Neutrophil (primary cell): Measurements from ENCODE around the gene PLCB4.

Experiments
- H3K27ac ChIP-seq: fragments of 200-600 bp; sonication (generic); 2 replicates; pipeline ENCODE4 v1.5.1; 2016; ENCODE audit warnings: mild to moderate bottlenecking, moderate library complexity
- H3K27me3 ChIP-seq: fragments of 200-600 bp; sonication (generic); 2 replicates; pipeline ENCODE4 v1.6.0; 2016; ENCODE audit warnings: mild to moderate bottlenecking
- H3K36me3 ChIP-seq: fragments of 200-600 bp; sonication (generic); 2 replicates; pipeline ENCODE4 v1.5.1; 2017
- H3K4me1 ChIP-seq, 2 experiments: fragments of 200-600 bp in 1 of 2; sonication (generic) in 1 of 2; 1 replicate in 1 of 2; 2 replicates in 1 of 2; pipeline versions ENCODE4 v1.5.1 to v1.6.1; 2013 to 2016; ENCODE audit warnings: low read depth in 1 of 2, low read length in 1 of 2, mild to moderate bottlenecking in 1 of 2, moderate library complexity in 1 of 2; ENCODE audit not compliant: control insufficient read depth in 1 of 2, insufficient read depth in 1 of 2
- H3K4me3 ChIP-seq, 2 experiments: fragments of 200-600 bp in 1 of 2; sonication (generic) in 1 of 2; 1 replicate in 1 of 2; 2 replicates in 1 of 2; pipeline ENCODE4 v1.5.1; 2013 to 2016; ENCODE audit warnings: low read depth in 1 of 2, low read length in 1 of 2, mild to moderate bottlenecking in 1 of 2, moderate library complexity in 1 of 2
- H3K9me3 ChIP-seq: fragments of 200-600 bp; sonication (generic); 2 replicates; pipeline ENCODE4 v1.5.1; 2016
- CTCF ChIP-seq: fragments of 200-600 bp; sonication (generic); IDR thresholded peaks from 2 replicates; pipeline ENCODE4 v1.5.1; 2016; ENCODE audit warnings: antibody characterized with exemption

Gene PLCB4

GRCh38 chr20:9490161-9490560 is 421.3 kb downstream of the PLCB4 start:
- Histone ChIP-seq H3K36me3 (no peaks in the 10 kb centered on the region), H3K4me3 (no peak overlapping the region), H3K27ac (no peak overlapping the region), H3K4me1 (no peaks in the 10 kb centered on the region), H3K9me3 (no peaks in the 10 kb centered on the region), H3K27me3 (peaks cover 7% of the 10 kb centered on the region)
- no peak for TF ChIP-seq CTCF

DNA sequence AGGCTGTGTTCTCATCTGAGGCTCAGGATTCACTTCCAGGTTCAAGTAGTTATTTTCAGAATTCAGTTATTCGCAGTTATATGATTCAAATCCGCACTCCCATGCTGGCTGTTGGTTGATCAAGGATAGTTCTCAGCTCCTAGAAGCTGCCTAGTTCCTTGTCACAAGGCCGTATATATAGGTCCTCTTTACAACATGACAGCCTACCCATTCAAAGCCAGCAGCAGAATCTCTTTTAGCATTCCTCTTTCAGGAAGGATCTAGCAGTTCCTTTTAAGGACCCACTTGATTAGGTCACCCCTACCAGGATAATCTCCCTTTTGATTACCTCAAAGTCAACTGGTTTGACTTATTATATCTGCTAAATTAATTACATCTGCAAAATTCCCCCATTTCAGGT is 421.7 kb downstream of the PLCB4 start:
- no peaks in the 10 kb centered on the region for H3K4me1 ChIP-seq
- no peak overlapping the region for H3K4me3 ChIP-seq
- no peaks in the 10 kb centered on the region for H3K36me3 ChIP-seq
- H3K27me3 ChIP-seq: peaks cover 7% of the 10 kb centered on the region
- no peak overlapping the region for H3K27ac ChIP-seq
- H3K9me3 ChIP-seq: no peaks in the 10 kb centered on the region
- TF ChIP-seq CTCF: no peak

DNA sequence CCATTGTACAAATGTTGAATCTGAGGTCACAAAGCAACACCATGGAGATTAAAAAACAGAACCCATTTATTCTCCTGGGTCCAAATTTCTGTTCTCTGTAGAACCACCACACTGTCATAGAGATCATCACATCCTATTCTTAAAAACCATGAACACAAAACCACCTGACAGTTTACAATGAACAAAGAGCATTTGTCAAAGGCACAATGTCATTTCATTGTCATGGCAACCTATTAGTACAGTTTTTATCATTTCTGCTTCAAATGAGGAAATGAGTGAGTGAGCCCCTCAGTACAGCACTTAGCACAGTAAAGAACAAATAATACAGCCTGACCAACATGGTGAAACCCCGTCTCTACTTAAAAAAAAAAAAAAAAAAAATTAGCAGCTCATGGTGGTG is 422.4 kb downstream of the PLCB4 start:
- H3K9me3 ChIP-seq: no peaks in the 10 kb centered on the region
- H3K4me3 ChIP-seq: no peak overlapping the region
- H3K27ac ChIP-seq: no peak overlapping the region
- TF ChIP-seq CTCF: no peak
- H3K4me1 ChIP-seq: no peaks in the 10 kb centered on the region
- no peaks in the 10 kb centered on the region for H3K36me3 ChIP-seq
- H3K27me3 ChIP-seq: peaks cover 7% of the 10 kb centered on the region

- Histone ChIP-seq H3K9me3 (no peaks in the 10 kb centered on the region), H3K27me3 (peaks cover 7% of the 10 kb centered on the region), H3K27ac (no peak overlapping the region), H3K4me1 (no peaks in the 10 kb centered on the region), H3K36me3 (no peaks in the 10 kb centered on the region), H3K4me3 (no peak overlapping the region)
- no peak for TF ChIP-seq CTCF
Observed at GRCh38 chr20:9492067-9492466, 423.2 kb downstream of the PLCB4 start.

DNA sequence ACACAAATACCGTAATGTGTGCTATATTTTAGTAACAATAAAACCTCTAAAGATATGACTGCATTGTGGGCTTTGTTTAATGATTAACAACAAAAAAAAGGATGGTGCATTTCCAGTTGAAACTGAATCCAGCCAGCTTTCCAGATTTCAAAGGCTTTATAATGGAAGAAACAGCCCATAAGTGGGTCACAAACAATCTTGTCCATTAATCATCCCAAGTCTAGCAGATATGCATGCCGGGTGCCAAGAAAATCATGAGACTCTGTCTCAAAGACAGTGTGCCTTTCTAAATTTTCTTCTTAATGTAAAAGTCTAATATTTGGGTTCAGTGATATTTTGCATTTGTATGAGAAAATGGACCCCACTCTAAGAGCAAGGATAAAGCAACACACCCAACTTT is 424.9 kb downstream of the PLCB4 start:
- TF ChIP-seq CTCF: no peak
- Histone ChIP-seq H3K27me3 (no peaks in the 10 kb centered on the region), H3K9me3 (no peaks in the 10 kb centered on the region), H3K27ac (no peak overlapping the region), H3K4me1 (no peaks in the 10 kb centered on the region), H3K36me3 (no peaks in the 10 kb centered on the region), H3K4me3 (no peak overlapping the region)

GRCh38 chr20:9495701-9496100 is 426.8 kb downstream of the PLCB4 start:
- H3K27me3 ChIP-seq: peaks cover 2% of the 10 kb centered on the region
- no peaks in the 10 kb centered on the region for H3K4me1 ChIP-seq

More at GRCh38 chr20:9495701-9496100, 426.8 kb downstream of the PLCB4 start:
- no peak for TF ChIP-seq CTCF
- Histone ChIP-seq H3K9me3 (no peaks in the 10 kb centered on the region), H3K4me3 (no peak overlapping the region), H3K27ac (no peak overlapping the region), H3K36me3 (no peaks in the 10 kb centered on the region)
